Spleen (tissue), 7 donors: ENCODE data around the gene CEBPZ.

Experiments used
- POLR2A ChIP-seq, 3 donors: fragments of 450-650 bp; IDR thresholded peaks; one replicate each; pipeline ENCODE4 v1.5.1; 2017; ENCODE audit warnings: antibody characterized with exemption in 3 of 3, mild to moderate bottlenecking in 1 of 3
- TF ChIP-seq, protein P1 (sequence below), 11 experiments: fragments of 200-600 bp in 7 of 11; fragments of 450-650 bp in 4 of 11; sonication (generic) in 4 of 11; IDR thresholded peaks in 8 of 11; conservative IDR thresholded peaks in 3 of 11; 1 replicate in 7 of 11; 2 replicates in 4 of 11; pipeline versions ENCODE4 v1.4.0 to v1.8.0; 2016 to 2021; ENCODE audit warnings: antibody characterized with exemption in 11 of 11, inconsistent platforms in 4 of 11, mild to moderate bottlenecking in 1 of 11
- donor health status: DM: no; HTN: no; CAD: no; lungs with moderate emphysema.
- donor health status: DM: no; HTN: no; CAD: no.
- donor health status: DM: no; HTN: no; CAD: no.

DNA sequence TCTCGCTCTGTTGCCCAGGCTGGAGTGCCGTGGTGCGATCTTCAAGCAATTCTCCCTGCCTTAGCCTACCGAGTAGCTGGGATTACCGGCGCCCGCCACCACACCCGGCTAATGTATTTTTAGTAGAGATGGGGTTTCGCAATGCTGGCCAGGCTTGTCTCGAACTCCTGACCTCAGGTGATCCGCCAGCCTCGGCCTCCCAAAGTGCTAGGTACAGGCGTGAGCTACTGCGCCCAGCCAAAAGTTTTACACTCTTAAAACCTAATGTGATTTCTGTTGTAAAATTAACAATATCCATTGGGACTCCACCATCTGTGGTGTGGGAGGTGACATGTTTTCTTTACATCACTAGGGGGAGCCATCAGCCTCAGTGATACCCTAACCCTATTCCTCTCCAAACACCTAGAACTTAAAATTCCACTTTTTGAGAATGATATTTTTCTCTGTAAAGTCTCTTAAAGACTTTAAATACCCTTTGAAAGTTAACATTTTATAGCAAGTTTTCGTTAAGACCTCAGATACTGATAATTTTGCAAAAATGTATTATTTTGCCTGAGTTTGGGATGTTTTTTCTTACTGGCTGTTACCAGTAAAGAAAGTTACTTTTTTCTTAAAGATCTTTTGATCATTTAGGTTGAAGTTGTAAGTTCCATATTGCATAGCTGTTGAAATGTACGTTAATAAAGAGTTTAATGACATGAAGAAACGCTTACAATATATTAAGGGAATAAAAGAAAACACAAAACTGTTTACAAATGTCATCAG is 63.0 kb downstream of the CEBPZ start:
- TF ChIP-seq, protein P1, sequence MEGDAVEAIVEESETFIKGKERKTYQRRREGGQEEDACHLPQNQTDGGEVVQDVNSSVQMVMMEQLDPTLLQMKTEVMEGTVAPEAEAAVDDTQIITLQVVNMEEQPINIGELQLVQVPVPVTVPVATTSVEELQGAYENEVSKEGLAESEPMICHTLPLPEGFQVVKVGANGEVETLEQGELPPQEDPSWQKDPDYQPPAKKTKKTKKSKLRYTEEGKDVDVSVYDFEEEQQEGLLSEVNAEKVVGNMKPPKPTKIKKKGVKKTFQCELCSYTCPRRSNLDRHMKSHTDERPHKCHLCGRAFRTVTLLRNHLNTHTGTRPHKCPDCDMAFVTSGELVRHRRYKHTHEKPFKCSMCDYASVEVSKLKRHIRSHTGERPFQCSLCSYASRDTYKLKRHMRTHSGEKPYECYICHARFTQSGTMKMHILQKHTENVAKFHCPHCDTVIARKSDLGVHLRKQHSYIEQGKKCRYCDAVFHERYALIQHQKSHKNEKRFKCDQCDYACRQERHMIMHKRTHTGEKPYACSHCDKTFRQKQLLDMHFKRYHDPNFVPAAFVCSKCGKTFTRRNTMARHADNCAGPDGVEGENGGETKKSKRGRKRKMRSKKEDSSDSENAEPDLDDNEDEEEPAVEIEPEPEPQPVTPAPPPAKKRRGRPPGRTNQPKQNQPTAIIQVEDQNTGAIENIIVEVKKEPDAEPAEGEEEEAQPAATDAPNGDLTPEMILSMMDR (IDR thresholded peaks at IDR 0.05 in 8 of 11, conservative IDR thresholded peaks at IDR 0.05 in 3 of 11): peak; percentile 41 to 77 (median 68)
- no peak for TF ChIP-seq POLR2A (IDR thresholded peaks at IDR 0.05)
